SK-N-SH (cell line): Measurements from ENCODE around the gene KRTAP5-5. TPM values are rescaled to one million over a fixed set of nuclear protein-coding genes. Genes with fewer than 3 reads are reported as not detected.
"Not testable (repeated sequence)": the region's sequence is repeated elsewhere in the genome, so short reads cannot be mapped to it uniquely, and the experiment has no call there.

Experiments
- CTCF ChIA-PET: fragments of 300-600, 350-600 bp; formaldehyde crosslinking; extraction: SDS; loops from one replicate; lab custom pipeline; 2021; lab: Yijun Ruan, JAX
- POLR2A ChIA-PET: fragments of 350-600 bp; sonication (Branson Sonifier 250); formaldehyde crosslinking; extraction: SDS; loops from one replicate; lab custom pipeline; 2020; ENCODE audit warnings: antibody characterized with exemption, inconsistent platforms; lab: Yijun Ruan, JAX
- DNase-seq: peaks from one replicate; pipeline ENCODE4 v3.0.0; 2012
- H2AFZ ChIP-seq: fragments of 200-600 bp; sonication (generic); 2 replicates; pipeline ENCODE4 v1.8.1; 2016; ENCODE audit warnings: antibody characterized with exemption, mild to moderate bottlenecking, low read depth
- H3F3A ChIP-seq: fragments of 200-600 bp; sonication (generic); replicated peaks from 2 replicates; pipeline ENCODE3; 2016; ENCODE audit warnings: antibody characterized with exemption, mild to moderate bottlenecking; ENCODE audit not compliant: insufficient read depth
- H3K27ac ChIP-seq, 2 experiments: fragments of 200-500 bp in 1 of 2; fragments of 200-600 bp in 1 of 2; sonication (Bioruptor generic) in 1 of 2; sonication (generic), shearing (Covaris generic) in 1 of 2; 2 replicates each; pipeline versions ENCODE4 v1.5.1 to v1.6.1; 2014 to 2016; ENCODE audit warnings: low read depth in 2 of 2, inconsistent platforms in 1 of 2, low read length in 1 of 2, mild to moderate bottlenecking in 1 of 2, mixed read lengths in 1 of 2
- H3K27me3 ChIP-seq: fragments of 200-600 bp; sonication (generic), shearing (Covaris generic); 2 replicates; pipeline ENCODE4 v1.6.1; 2016; ENCODE audit warnings: mixed run types; ENCODE audit not compliant: insufficient read depth
- H3K36me3 ChIP-seq, 2 experiments: fragments of 200-500 bp in 1 of 2; fragments of 200-600 bp in 1 of 2; sonication (Bioruptor generic) in 1 of 2; sonication (generic) in 1 of 2; replicated peaks in 1 of 2; 2 replicates each; pipeline versions ENCODE3 to v1.5.1; 2014 to 2016; ENCODE audit warnings: low read length in 1 of 2, mild to moderate bottlenecking in 1 of 2; ENCODE audit not compliant: insufficient read depth in 2 of 2, control insufficient read depth in 1 of 2
- H3K4me1 ChIP-seq, 2 experiments: fragments of 200-500 bp in 1 of 2; fragments of 200-600 bp in 1 of 2; sonication (Bioruptor generic) in 1 of 2; sonication (generic), shearing (Covaris generic) in 1 of 2; 2 replicates each; pipeline versions ENCODE4 v1.5.1 to v1.6.1; 2014 to 2016; ENCODE audit warnings: low read depth in 1 of 2, low read length in 1 of 2, mixed run types in 1 of 2; ENCODE audit not compliant: insufficient read depth in 2 of 2, control insufficient read depth in 1 of 2
- H3K4me2 ChIP-seq: fragments of 200-600 bp; sonication (generic), shearing (Covaris generic); 2 replicates; pipeline ENCODE4 v1.6.1; 2017; ENCODE audit warnings: mixed run types
- H3K4me3 ChIP-seq, 2 experiments: fragments of 200-500 bp in 1 of 2; fragments of 200-600 bp in 1 of 2; sonication (Bioruptor generic) in 1 of 2; sonication (generic), shearing (Covaris generic) in 1 of 2; 2 replicates each; pipeline versions ENCODE4 v1.5.1 to v1.8.1; 2014 to 2016; ENCODE audit warnings: low read depth in 2 of 2, inconsistent platforms in 1 of 2, low read length in 1 of 2, mild to moderate bottlenecking in 1 of 2, mixed read lengths in 1 of 2, moderate library complexity in 1 of 2
- H3K79me2 ChIP-seq: fragments of 200-600 bp; sonication (generic); 2 replicates; pipeline ENCODE4 v1.8.1; 2017; ENCODE audit warnings: mild to moderate bottlenecking; ENCODE audit not compliant: insufficient read depth
- H3K9ac ChIP-seq: fragments of 200-600 bp; sonication (generic); 2 replicates; pipeline ENCODE4 v1.6.1; 2017; ENCODE audit warnings: mixed run types
- H3K9me2 ChIP-seq: fragments of 200-600 bp; sonication (generic); 2 replicates; pipeline ENCODE4 v1.6.1; 2017; ENCODE audit warnings: mixed run types
- H3K9me3 ChIP-seq: fragments of 200-600 bp; sonication (generic); 2 replicates; pipeline ENCODE4 v1.6.1; 2017; ENCODE audit warnings: mixed run types, mild to moderate bottlenecking, moderate library complexity
- H4K20me1 ChIP-seq: fragments of 200-600 bp; sonication (generic); 2 replicates; pipeline ENCODE4 v1.6.1; 2017; ENCODE audit warnings: mild to moderate bottlenecking, mixed run types; ENCODE audit not compliant: insufficient read depth
- CHD2 ChIP-seq: fragments of 150-350 bp; IDR thresholded peaks from 2 replicates; pipeline ENCODE4 v1.6.1; 2018; ENCODE audit warnings: low read length; ENCODE audit not compliant: partially characterized antibody
- CTCF ChIP-seq: fragments of 200-600 bp; sonication (generic); IDR thresholded peaks from 2 replicates; pipeline ENCODE4 v1.6.1; 2017; ENCODE audit warnings: antibody characterized with exemption, mild to moderate bottlenecking, moderate library complexity
- ELF1 ChIP-seq: IDR thresholded peaks from 2 replicates; pipeline ENCODE4 v1.4.0; 2012
- FOSL2 ChIP-seq: IDR thresholded peaks from 2 replicates; pipeline ENCODE4 v1.4.0; 2012; ENCODE audit warnings: low read depth, mild to moderate bottlenecking, moderate library complexity, borderline replicate concordance
- FOXM1 ChIP-seq: IDR thresholded peaks from 2 replicates; pipeline ENCODE4 v1.4.0; 2012; ENCODE audit warnings: low read depth, mild to moderate bottlenecking
- GABPA ChIP-seq: IDR thresholded peaks from 2 replicates; pipeline ENCODE4 v1.4.0; 2012; ENCODE audit warnings: low read depth, mild to moderate bottlenecking
- GATA2 ChIP-seq: sonication (generic); formaldehyde crosslinking; IDR thresholded peaks from 2 replicates; pipeline ENCODE4 v1.5.0; 2020; ENCODE audit warnings: mild to moderate bottlenecking, missing genetic modification reagents
- JUND ChIP-seq: IDR thresholded peaks from 2 replicates; pipeline ENCODE4 v1.4.0; 2012
- POLR2AphosphoS5 ChIP-seq: IDR thresholded peaks from 2 replicates; pipeline ENCODE4 v1.6.1; 2012; ENCODE audit warnings: low read depth, low read length
- REST ChIP-seq: IDR thresholded peaks from 2 replicates; pipeline ENCODE4 v1.6.1; 2012; ENCODE audit warnings: mild to moderate bottlenecking, low read depth, low read length, moderate library complexity
- SIN3A ChIP-seq: IDR thresholded peaks from 2 replicates; pipeline ENCODE4 v1.6.1; 2012; ENCODE audit warnings: low read depth, mild to moderate bottlenecking, low read length, moderate library complexity, borderline replicate concordance
- SMC3 ChIP-seq: IDR thresholded peaks from 2 replicates; pipeline ENCODE4 v1.6.1; 2012; ENCODE audit warnings: low read depth, low read length, improper control_type of control experiment
- TAF1 ChIP-seq: IDR thresholded peaks from 2 replicates; pipeline ENCODE4 v1.6.1; 2012; ENCODE audit warnings: low read depth, mild to moderate bottlenecking, low read length, moderate library complexity, borderline replicate concordance
- TCF12 ChIP-seq: IDR thresholded peaks from 2 replicates; pipeline ENCODE4 v1.4.0; 2012
- TEAD4 ChIP-seq: IDR thresholded peaks from 2 replicates; pipeline ENCODE4 v1.4.0; 2012; ENCODE audit warnings: mild to moderate bottlenecking, borderline replicate concordance; ENCODE audit not compliant: insufficient read depth
- USF1 ChIP-seq: IDR thresholded peaks from 2 replicates; pipeline ENCODE4 v1.4.0; 2012; ENCODE audit warnings: low read depth, borderline replicate concordance
- YY1 ChIP-seq: IDR thresholded peaks from 2 replicates; pipeline ENCODE4 v1.4.0; 2012; ENCODE audit warnings: low read depth, mild to moderate bottlenecking
- ZBTB33 ChIP-seq: IDR thresholded peaks from 2 replicates; pipeline ENCODE4 v1.4.0; 2012; ENCODE audit warnings: low read depth, borderline replicate concordance
- WGBS: methylation state at CpG from one replicate; pipeline ENCODE4 v1.1.6; 2017; ENCODE audit warnings: low lambda C conversion rate; 5-methylcytosine and 5-hydroxymethylcytosine counted together
- polyA plus RNA-seq, 3 experiments: library from polyadenylated mRNA; depleted of rRNA; stranded (reverse); fragments of >200 nt; gene quantifications; 2 replicates each; pipeline ENCODE4 v1.2.3, GENCODE V29; 2012

KRTAP5-5 gene
- polyA plus RNA-seq, 1 of the 3 experiments (the other 2 are of a cell fraction), result not detected

GRCh38 chr11:1596576-1597121 is 32.9 kb upstream of the KRTAP5-5 start:
- H3K79me2 ChIP-seq, H3K9ac ChIP-seq, H3K27ac ChIP-seq, H3K36me3 ChIP-seq, H3K9me2 ChIP-seq, DNase-seq, H2AFZ ChIP-seq, H3K4me1 ChIP-seq, H3K4me2 ChIP-seq, H3F3A ChIP-seq, POLR2A ChIA-PET, H4K20me1 ChIP-seq, H3K4me3 ChIP-seq, H3K9me3 ChIP-seq: not testable (repeated sequence)
- peaks cover 18% of the 10 kb centered on the region for H3K27me3 ChIP-seq
- 52% methylated on average over 14 of the region's 19 CpGs for WGBS
- CTCF ChIA-PET, result interaction anchor here (1.0 to 3.9 kb wide), 8 partner anchors 9 to 44 kb away, joined by 3 to 45 read pairs (median 11); partner anchors contain the start of gene KRTAP5-5

GRCh38 chr11:1597331-1597993 is 32.1 kb upstream of the KRTAP5-5 start:
- TF ChIP-seq FOSL2 (no peak), TCF12 (no peak), CHD2 (no peak), ZBTB33 (no peak), FOXM1 (no peak), CTCF (no peak), TAF1 (no peak), YY1 (no peak), GABPA (no peak), POLR2AphosphoS5 (no peak), GATA2 (CRISPR knock-in tag) (no peak), ELF1 (no peak), REST (no peak), USF1 (no peak), JUND (no peak), TEAD4 (no peak), SMC3 (no peak), SIN3A (no peak)
- Histone ChIP-seq H3K4me2 (no peak overlapping the region), H3K4me3 (no peak overlapping the region), H3K79me2 (no peaks in the 10 kb centered on the region), H3K27ac (no peak overlapping the region), H3K36me3 (no peaks in the 10 kb centered on the region), H2AFZ (no peak overlapping the region), H3K4me1 (no peaks in the 10 kb centered on the region), H3K9ac (no peak overlapping the region), H3K9me3 (no peaks in the 10 kb centered on the region), H3K27me3 (peaks cover 22% of the 10 kb centered on the region), H3K9me2 (no peaks in the 10 kb centered on the region), H3F3A (no peaks in the 10 kb centered on the region), H4K20me1 (no peaks in the 10 kb centered on the region)
- DNase-seq, result no peak
- POLR2A ChIA-PET, result no interaction called here
- 38% methylated on average over 9 of the region's 10 CpGs for WGBS
- CTCF ChIA-PET, result interaction anchor here (1.0 to 3.9 kb wide), 4 partner anchors 10 to 38 kb away, joined by 3 to 45 read pairs (median 6); partner anchors contain the start of gene KRTAP5-5
